Retinal pigment epithelial cell (primary cell): Measurements from ENCODE around the gene ZC3H12C.

Source experiments
- DNase-seq: peaks from one replicate; pipeline ENCODE4 v3.0.0-alpha.2; 2010; ENCODE audit warnings: low read depth
- H3K4me3 ChIP-seq: 2 replicates; pipeline ENCODE4 v1.5.1; 2011; ENCODE audit warnings: mild to moderate bottlenecking, low read length, control low read depth, moderate library complexity
- CTCF ChIP-seq: conservative IDR thresholded peaks from 2 replicates; pipeline ENCODE4 v1.5.1; 2011; ENCODE audit warnings: low read depth, low read length, control low read depth, inconsistent platforms

Gene ZC3H12C

GRCh38 chr11:110148775-110149744 is 55.9 kb downstream of the ZC3H12C start:
- TF ChIP-seq CTCF: no peak
- no peak for DNase-seq
- H3K4me3 ChIP-seq: no peak overlapping the region

GRCh38 chr11:110152199-110152598 is 59.0 kb downstream of the ZC3H12C start:
- H3K4me3 ChIP-seq: no peak overlapping the region
- TF ChIP-seq CTCF: no peak
- no peak for DNase-seq

GRCh38 chr11:110153474-110153873 is 60.3 kb downstream of the ZC3H12C start:
- no peak overlapping the region for H3K4me3 ChIP-seq
- TF ChIP-seq CTCF: no peak
- no peak for DNase-seq

DNA sequence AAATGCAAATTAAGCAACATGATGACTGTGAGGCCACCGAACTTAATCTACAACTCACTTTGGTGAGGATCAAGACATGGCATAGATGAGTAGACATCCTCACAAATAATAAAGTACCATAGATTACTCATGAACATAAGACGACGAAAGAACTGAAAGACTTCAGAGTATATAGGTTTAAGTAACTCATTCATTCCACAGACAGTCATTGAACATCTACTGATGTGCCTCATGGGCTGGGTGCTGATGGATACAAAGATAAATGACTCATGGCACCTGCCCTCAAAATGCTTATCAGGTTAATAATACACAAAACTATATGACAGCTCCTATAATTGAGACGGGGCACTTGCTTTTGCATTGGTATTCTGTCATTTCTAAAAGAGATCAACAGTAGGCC is 63.3 kb downstream of the ZC3H12C start:
- H3K4me3 ChIP-seq: no peak overlapping the region
- DNase-seq: no peak
- no peak for TF ChIP-seq CTCF

- no peak overlapping the region for H3K4me3 ChIP-seq
- no peak for DNase-seq
Observed at GRCh38 chr11:110158317-110159200, 65.4 kb downstream of the ZC3H12C start.

GRCh38 chr11:110159476-110159875 is 66.3 kb downstream of the ZC3H12C start:
- no peak for DNase-seq
- no peak overlapping the region for H3K4me3 ChIP-seq
- TF ChIP-seq CTCF: no peak

More at GRCh38 chr11:110158317-110159200, 65.4 kb downstream of the ZC3H12C start:
- TF ChIP-seq CTCF: no peak
